ENCODE measurements around the gene TFAP2A. TPM values are rescaled to one million over a fixed set of nuclear protein-coding genes. Genes with fewer than 3 reads are reported as not detected.

Gene TFAP2A
- polyA plus RNA-seq, 3 donors = not detected

- H3K4me3 ChIP-seq (replicated peaks in 1 of 3; ENCODE audit: low read depth in 2 of 3, low read length in 3 of 3) = no peak overlapping the region
- DNase-seq = no peak
- Mint-ChIP-seq H3K4me3 (peak overlapping the region in 1 of 2 donors; percentile 73), H3K4me1 (peaks cover 3% of the 10 kb centered on the region), H3K27ac (no peak overlapping the region), H3K27me3 (ENCODE audit: low read depth in 3 of 3) (peaks cover 93 to 97% (median 96%) of the 10 kb centered on the region in 3 donors), H3K36me3 (peaks cover 3 to 8% of the 10 kb centered on the region in 2 donors), H3K9me3 (peaks cover 7 to 54% (median 23%) of the 10 kb centered on the region in 7 donors)
- H3K27ac ChIP-seq (ENCODE audit: low read depth in 1 of 2, low read length in 2 of 2) = no peak overlapping the region
- H3K79me2 ChIP-seq (ENCODE audit: insufficient read depth, low read length) = no peaks in the 10 kb centered on the region
- no peak overlapping the region for H2AFZ ChIP-seq (ENCODE audit: insufficient read depth, low read depth, low read length, poor library complexity, severe bottlenecking)
- intact Hi-C loops (cut with micrococcal nuclease) = no loop called here
- no peak overlapping the region for H3K9ac ChIP-seq (ENCODE audit: insufficient read depth, low read length, poor library complexity, severe bottlenecking)
- WGBS (ENCODE audit: insufficient coverage) = 78% methylated on average over 3 of the region's 3 CpGs
- H3K4me1 ChIP-seq (ENCODE audit: control insufficient read depth in 1 of 2, insufficient read depth in 2 of 2, low read length in 2 of 2) = no peaks in the 10 kb centered on the region
- H3K36me3 ChIP-seq (replicated peaks in 1 of 2; ENCODE audit: control insufficient read depth in 1 of 2, insufficient read depth in 2 of 2, low read length in 2 of 2) = no peaks in the 10 kb centered on the region
- H3K9me3 ChIP-seq (replicated peaks in 1 of 2; ENCODE audit: control insufficient read depth in 1 of 2, insufficient read depth in 1 of 2, low read length in 2 of 2) = peaks cover under 1 to 72% of the 10 kb centered on the region in 2 donors
- H3K27me3 ChIP-seq (ENCODE audit: control insufficient read depth in 2 of 2, insufficient read depth in 2 of 2, low read length in 2 of 2) = peaks cover 96 to 100% of the 10 kb centered on the region in 2 donors
- H3K4me2 ChIP-seq (replicated peaks; ENCODE audit: extremely low read depth, low read length, poor library complexity, severe bottlenecking) = no peak overlapping the region
- no peaks in the 10 kb centered on the region for H4K20me1 ChIP-seq (ENCODE audit: insufficient read depth, low read length)
- TF ChIP-seq CTCF (IDR thresholded peaks at IDR 0.05) = no peak
Measured at GRCh38 chr6:10396785-10397184, 18.1 kb downstream of the TFAP2A start.

DNA sequence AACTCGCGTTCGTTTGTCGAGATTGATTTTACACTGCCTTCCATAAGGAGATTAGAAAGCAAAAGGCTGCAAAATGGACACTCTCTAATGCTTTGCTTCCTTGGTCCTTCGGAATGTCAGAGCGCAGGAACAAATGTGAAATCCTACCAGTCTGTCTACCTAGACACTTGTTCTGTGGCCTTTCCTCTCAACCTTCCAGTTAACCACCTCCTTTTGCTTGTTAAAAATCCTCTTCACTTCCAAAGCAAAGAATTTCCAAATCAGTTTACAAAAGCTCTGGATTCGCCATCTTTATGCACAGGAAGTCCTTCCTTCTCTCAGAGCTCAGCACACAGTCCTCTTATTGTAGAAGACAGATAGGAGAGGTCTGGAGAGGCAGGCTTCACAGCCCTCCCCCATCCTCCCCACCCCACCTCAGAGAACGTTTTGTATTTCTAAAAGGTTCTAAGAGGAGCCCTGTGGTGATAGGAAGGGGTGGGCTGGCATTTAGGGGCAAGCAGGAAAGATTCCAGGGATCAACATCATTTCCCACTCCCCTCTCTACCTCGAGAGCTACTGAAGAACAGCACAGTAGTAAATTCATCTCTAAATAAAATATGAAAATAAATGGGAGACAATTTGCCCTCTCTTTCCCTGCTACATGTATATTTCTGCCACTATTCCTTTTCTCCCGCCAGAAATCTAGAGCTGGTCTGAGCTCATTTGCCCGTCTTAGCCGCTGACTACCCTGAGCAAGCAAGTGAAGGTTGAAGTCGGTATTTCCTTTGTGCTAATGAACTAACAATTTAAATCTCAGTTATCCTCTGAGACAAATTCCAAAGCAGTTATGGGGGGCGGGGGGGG, 18.9 kb downstream of the TFAP2A start:
- H3K9me3 ChIP-seq (replicated peaks in 1 of 2; ENCODE audit: control insufficient read depth in 1 of 2, insufficient read depth in 1 of 2, low read length in 2 of 2) = peaks cover 3 to 75% of the 10 kb centered on the region in 2 donors
- no peaks in the 10 kb centered on the region for H3K79me2 ChIP-seq (ENCODE audit: insufficient read depth, low read length)
- intact Hi-C loops (cut with micrococcal nuclease) = no loop called here
- no peak overlapping the region for H3K27ac ChIP-seq (ENCODE audit: low read depth in 1 of 2, low read length in 2 of 2)
- no peak overlapping the region for H3K4me3 ChIP-seq (replicated peaks in 1 of 3; ENCODE audit: low read depth in 2 of 3, low read length in 3 of 3)
- no peak overlapping the region for H3K4me2 ChIP-seq (replicated peaks; ENCODE audit: extremely low read depth, low read length, poor library complexity, severe bottlenecking)
- no peak for TF ChIP-seq CTCF (IDR thresholded peaks at IDR 0.05)
- peaks cover 97 to 100% of the 10 kb centered on the region in 2 donors for H3K27me3 ChIP-seq (ENCODE audit: control insufficient read depth in 2 of 2, insufficient read depth in 2 of 2, low read length in 2 of 2)
- no peak overlapping the region for H3K9ac ChIP-seq (ENCODE audit: insufficient read depth, low read length, poor library complexity, severe bottlenecking)
- H2AFZ ChIP-seq (ENCODE audit: insufficient read depth, low read depth, low read length, poor library complexity, severe bottlenecking) = no peak overlapping the region
- H3K36me3 ChIP-seq (replicated peaks in 1 of 2; ENCODE audit: control insufficient read depth in 1 of 2, insufficient read depth in 2 of 2, low read length in 2 of 2) = no peaks in the 10 kb centered on the region
- no peaks in the 10 kb centered on the region for H4K20me1 ChIP-seq (ENCODE audit: insufficient read depth, low read length)
- no peak for DNase-seq
- no peaks in the 10 kb centered on the region for H3K4me1 ChIP-seq (ENCODE audit: control insufficient read depth in 1 of 2, insufficient read depth in 2 of 2, low read length in 2 of 2)
- 9% methylated on average over 6 of the region's 14 CpGs for WGBS (ENCODE audit: insufficient coverage)
- Mint-ChIP-seq H3K4me1 (peaks cover 3% of the 10 kb centered on the region), H3K4me3 (peak overlapping the region in 1 of 2 donors; percentile 77), H3K27ac (no peak overlapping the region), H3K27me3 (ENCODE audit: low read depth in 3 of 3) (peaks cover 93 to 97% (median 97%) of the 10 kb centered on the region in 3 donors), H3K9me3 (peaks cover 7 to 55% (median 26%) of the 10 kb centered on the region in 7 donors), H3K36me3 (peaks cover 3 to 8% of the 10 kb centered on the region in 2 donors)
